H1 (cell line): ENCODE data around the gene USP36. TPM values are rescaled to one million over a fixed set of nuclear protein-coding genes. Genes with fewer than 3 reads are reported as not detected.

Source experiments
- CTCF ChIA-PET: fragments of 300-600 bp; sonication (Branson Sonifier 250); formaldehyde crosslinking; loops from one replicate; lab custom pipeline; 2021; ENCODE audit not compliant: partially characterized antibody; lab: Charles Lee
- POLR2A ChIA-PET: fragments of 300-600 bp; sonication (Branson Sonifier 250); formaldehyde crosslinking; loops from one replicate; lab custom pipeline; 2021; ENCODE audit warnings: inconsistent platforms; ENCODE audit not compliant: partially characterized antibody; lab: Charles Lee
- DNase-seq, 2 experiments: peaks; one replicate each; pipeline versions ENCODE4 v3.0.0 to v3.0.0-alpha.2; 2010 to 2022; ENCODE audit warnings: low spot score in 2 of 2, low read depth in 1 of 2, mixed read lengths in 1 of 2
- FAIRE-seq: peaks from 2 replicates; lab custom pipeline; 2011; peaks lifted over from hg19 to GRCh38; lab: Jason Lieb, UNC
- H2AFZ ChIP-seq: 2 replicates; pipeline ENCODE4 v1.8.1; 2012; ENCODE audit warnings: low read length, inconsistent platforms
- H2AK5ac ChIP-seq: 2 replicates; pipeline ENCODE4 v1.6.1; 2013; ENCODE audit warnings: low read depth, low read length
- H2BK120ac ChIP-seq: replicated peaks from 2 replicates; pipeline ENCODE3; 2013; ENCODE audit warnings: low read depth, low read length, inconsistent platforms
- H2BK12ac ChIP-seq: 2 replicates; pipeline ENCODE4 v1.6.1; 2013; ENCODE audit warnings: low read depth, low read length
- H2BK15ac ChIP-seq: 2 replicates; pipeline ENCODE4 v1.6.1; 2013; ENCODE audit warnings: low read length
- H2BK20ac ChIP-seq: 2 replicates; pipeline ENCODE4 v1.6.1; 2013; ENCODE audit warnings: low read length
- H2BK5ac ChIP-seq: 2 replicates; pipeline ENCODE4 v1.6.1; 2013; ENCODE audit warnings: low read depth, low read length
- H3K14ac ChIP-seq: 2 replicates; pipeline ENCODE4 v1.6.1; 2013; ENCODE audit warnings: inconsistent platforms; ENCODE audit not compliant: insufficient read length
- H3K18ac ChIP-seq: 2 replicates; pipeline ENCODE4 v1.6.1; 2013; ENCODE audit warnings: low read length; ENCODE audit errors: extremely low read depth
- H3K23ac ChIP-seq: 2 replicates; pipeline ENCODE4 v1.6.1; 2013; ENCODE audit warnings: inconsistent platforms; ENCODE audit not compliant: insufficient read length
- H3K23me2 ChIP-seq: 2 replicates; pipeline ENCODE4 v1.6.1; 2013; ENCODE audit warnings: low read depth, low read length
- H3K27ac ChIP-seq: 2 replicates; pipeline ENCODE4 v1.6.1; 2011; ENCODE audit warnings: low read depth, low read length, inconsistent platforms
- H3K27me3 ChIP-seq, 4 experiments: replicated peaks in 1 of 4; 1 replicate in 1 of 4; 2 replicates in 3 of 4; pipeline versions ENCODE4 v1.6.1 to v1.8.1; 2011 to 2013; ENCODE audit warnings: low read length in 3 of 4, mild to moderate bottlenecking in 3 of 4, inconsistent platforms in 2 of 4, mixed read lengths in 2 of 4, moderate library complexity in 1 of 4; ENCODE audit not compliant: control insufficient read depth in 3 of 4, insufficient read depth in 3 of 4; ENCODE audit errors: extremely low read depth in 1 of 4
- H3K36me3 ChIP-seq, 4 experiments: 2 replicates each; pipeline versions ENCODE4 v1.6.1 to v1.8.1; 2011 to 2013; ENCODE audit warnings: mild to moderate bottlenecking in 4 of 4, low read length in 3 of 4, moderate library complexity in 2 of 4, control low read depth in 1 of 4, inconsistent platforms in 1 of 4; ENCODE audit not compliant: insufficient read depth in 4 of 4, control insufficient read depth in 2 of 4
- H3K4ac ChIP-seq: replicated peaks from 2 replicates; pipeline ENCODE3; 2013; ENCODE audit warnings: low read length, low read depth, mixed read lengths, inconsistent platforms; ENCODE audit not compliant: insufficient read length
- H3K4me1 ChIP-seq, 4 experiments: replicated peaks in 1 of 4; 1 replicate in 1 of 4; 2 replicates in 3 of 4; pipeline versions ENCODE4 v1.6.1 to v1.8.1; 2011 to 2013; ENCODE audit warnings: low read length in 3 of 4, inconsistent platforms in 2 of 4, mixed read lengths in 1 of 4; ENCODE audit not compliant: insufficient read depth in 4 of 4, control insufficient read depth in 3 of 4
- H3K4me2 ChIP-seq, 2 experiments: 2 replicates each; pipeline versions ENCODE4 v1.6.1 to v1.8.1; 2011 to 2013; ENCODE audit warnings: low read depth in 2 of 2, low read length in 2 of 2, control low read depth in 1 of 2, inconsistent platforms in 1 of 2, mild to moderate bottlenecking in 1 of 2; ENCODE audit not compliant: insufficient read depth in 1 of 2
- H3K4me3 ChIP-seq, 4 experiments: fragments of 200-600, 300-600 bp in 1 of 4; sonication (generic), shearing (Covaris generic), sonication (Bioruptor Twin) in 1 of 4; 2 replicates each; pipeline versions ENCODE4 v1.5.1 to v1.8.1; 2011 to 2016; ENCODE audit warnings: low read length in 4 of 4, low read depth in 3 of 4, control low read depth in 2 of 4, inconsistent platforms in 2 of 4, mild to moderate bottlenecking in 2 of 4, mixed read lengths in 1 of 4, moderate library complexity in 1 of 4; ENCODE audit not compliant: insufficient read depth in 2 of 4; ENCODE audit errors: extremely low read depth in 1 of 4
- H3K56ac ChIP-seq: replicated peaks from 2 replicates; pipeline ENCODE3; 2013; ENCODE audit warnings: low read depth, mild to moderate bottlenecking, mixed read lengths, low read length, inconsistent platforms; ENCODE audit not compliant: insufficient read length
- H3K79me1 ChIP-seq: 2 replicates; pipeline ENCODE4 v1.6.1; 2013; ENCODE audit warnings: low read depth, low read length, control low read depth
- H3K79me2 ChIP-seq, 2 experiments: 2 replicates each; pipeline versions ENCODE4 v1.6.1 to v1.8.1; 2012 to 2013; ENCODE audit warnings: low read length in 2 of 2, mild to moderate bottlenecking in 2 of 2, inconsistent platforms in 1 of 2; ENCODE audit not compliant: insufficient read depth in 2 of 2, control insufficient read depth in 1 of 2
- H3K9ac ChIP-seq, 4 experiments: replicated peaks in 1 of 4; 1 replicate in 1 of 4; 2 replicates in 3 of 4; pipeline versions ENCODE4 v1.6.1 to v1.8.1; 2011 to 2013; ENCODE audit warnings: low read depth in 3 of 4, low read length in 3 of 4, control low read depth in 2 of 4, mild to moderate bottlenecking in 2 of 4, moderate library complexity in 2 of 4, inconsistent platforms in 1 of 4; ENCODE audit errors: extremely low read depth in 1 of 4
- H3K9me3 ChIP-seq, 2 experiments: 2 replicates each; pipeline versions ENCODE4 v1.6.1 to v1.8.1; 2012 to 2013; ENCODE audit warnings: mild to moderate bottlenecking in 2 of 2, moderate library complexity in 2 of 2, control low read depth in 1 of 2, inconsistent platforms in 1 of 2, low read depth in 1 of 2, low read length in 1 of 2, mixed read lengths in 1 of 2; ENCODE audit not compliant: insufficient read depth in 2 of 2
- H4K20me1 ChIP-seq, 2 experiments: replicated peaks in 1 of 2; 2 replicates each; pipeline versions ENCODE3 to v1.8.1; 2011 to 2013; ENCODE audit warnings: inconsistent platforms in 2 of 2, low read length in 2 of 2, mild to moderate bottlenecking in 1 of 2; ENCODE audit not compliant: insufficient read depth in 2 of 2, control insufficient read depth in 1 of 2
- H4K5ac ChIP-seq: 2 replicates; pipeline ENCODE4 v1.6.1; 2013; ENCODE audit warnings: low read length, low read depth, mixed read lengths, inconsistent platforms; ENCODE audit not compliant: insufficient read length
- H4K8ac ChIP-seq: 2 replicates; pipeline ENCODE4 v1.8.0; 2013; ENCODE audit warnings: mild to moderate bottlenecking, moderate library complexity, low read length, inconsistent platforms; ENCODE audit not compliant: insufficient read depth; ENCODE audit errors: extremely low read depth
- H4K91ac ChIP-seq: replicated peaks from 2 replicates; pipeline ENCODE3; 2013; ENCODE audit warnings: low read length, mixed read lengths, inconsistent platforms; ENCODE audit not compliant: insufficient read length
- CTCF ChIP-seq, 3 experiments: IDR thresholded peaks; 1 replicate in 2 of 3; 2 replicates in 1 of 3; pipeline versions ENCODE4 v1.5.1 to v1.6.1; 2011; ENCODE audit warnings: low read length in 3 of 3, mild to moderate bottlenecking in 3 of 3, inconsistent platforms in 2 of 3, low read depth in 1 of 3, moderate library complexity in 1 of 3; ENCODE audit not compliant: insufficient read depth in 1 of 3; ENCODE audit errors: control extremely low read depth in 1 of 3
- EZH2 ChIP-seq: fragments of 200-600 bp; sonication (generic); IDR thresholded peaks from 2 replicates; pipeline ENCODE4 v1.7.1; 2012; ENCODE audit warnings: low read depth, mild to moderate bottlenecking, moderate library complexity, low read length, inconsistent platforms; ENCODE audit not compliant: severe bottlenecking
- WGBS, 2 experiments: shearing (Covaris generic) in 1 of 2; methylation state at CpG; one replicate each; pipeline versions ENCODE4 v1.1.6 to v1.1.7; 2013 to 2015; ENCODE audit warnings: low lambda C conversion rate in 2 of 2, mixed read lengths in 2 of 2, inconsistent platforms in 1 of 2, low coverage in 1 of 2, missing lambda C conversion rate in 1 of 2; ENCODE audit not compliant: insufficient replicate concordance in 2 of 2, insufficient coverage in 1 of 2, insufficient read length in 1 of 2; ENCODE audit errors: extremely low coverage in 1 of 2, missing lambda C conversion rate in 1 of 2; 5-methylcytosine and 5-hydroxymethylcytosine counted together
- polyA plus RNA-seq, 7 experiments: library from polyadenylated mRNA; depleted of rRNA in 3 of 7; stranded (reverse) in 5 of 7; unstranded in 2 of 7; fragments of >200 nt in 5 of 7; fragments of 200-250 nt in 2 of 7; gene quantifications; 1 replicate in 5 of 7; 2 replicates in 1 of 7; 4 replicates in 1 of 7; pipeline versions ENCODE4 v1.2.1 to v1.2.3, GENCODE V29; 2011 to 2013; ENCODE audit warnings: missing spikeins in 2 of 7, mixed read lengths in 2 of 7
- total RNA-seq: library from RNA; stranded (reverse); fragmentation: NEBNext Ultra II Directional; extraction: Animal tissue kit (Norgen Biotek cat#: 25700); gene quantifications from 2 replicates; pipeline ENCODE4 v1.2.1, GENCODE V29; 2021

Gene USP36
- total and polyA plus RNA-seq, 2 of the 8 experiments (the other 6 are each of a cell fraction or from before 2014, with no cell fraction given), result 40.7 to 67.7 TPM

- no peak overlapping the region for H2AK5ac ChIP-seq
- H2BK120ac ChIP-seq, result no peak overlapping the region
- FAIRE-seq (no peak), DNase-seq (no peak)
- no peak overlapping the region for H3K27ac ChIP-seq
- no peaks in the 10 kb centered on the region for H3K27me3 ChIP-seq
- no peak overlapping the region for H2AFZ ChIP-seq
- no peaks in the 10 kb centered on the region for H3K23me2 ChIP-seq
- H4K8ac ChIP-seq, result peak overlapping the region; percentile 38; the same call in 1 of the 2 replicates
- peaks cover 6 to 13% of the 10 kb centered on the region in 2 experiments for H4K20me1 ChIP-seq
- H3K14ac ChIP-seq, result no peak overlapping the region
- no peaks in the 10 kb centered on the region for H3K9me3 ChIP-seq
- peaks cover 40 to 77% (median 75%) of the 10 kb centered on the region in 4 experiments for H3K36me3 ChIP-seq
- no peak overlapping the region for H3K23ac ChIP-seq
- H3K4ac ChIP-seq, result no peak overlapping the region
- POLR2A ChIA-PET, result no interaction called here
- TF ChIP-seq CTCF (IDR thresholded peaks at IDR 0.05; ENCODE audit: control extremely low read depth in 1 of 3, insufficient read depth in 1 of 3, low read depth in 1 of 3, low read length in 3 of 3), result peak in 1 of 3 experiments; percentile 16; a peak in 1 of 4 replicates
- TF ChIP-seq EZH2, result no peak
- TF ChIP-seq, all 59 proteins: peak for 1
- Histone ChIP-seq H4K5ac (no peak overlapping the region), H2BK12ac (no peak overlapping the region), H4K91ac (no peak overlapping the region), H3K4me3 (no peak overlapping the region), H3K9ac (no peak overlapping the region), H3K4me1 (no peaks in the 10 kb centered on the region), H3K56ac (no peak overlapping the region), H2BK15ac (no peak overlapping the region), H3K4me2 (no peak overlapping the region), H3K79me1 (peaks cover 4% of the 10 kb centered on the region; the same call in 1 of the 2 replicates), H3K79me2 (peaks cover 0 to 9% of the 10 kb centered on the region in 2 experiments; a peak in 1 of 4 replicates), H2BK20ac (no peak overlapping the region), H2BK5ac (no peak overlapping the region), H3K18ac (no peak overlapping the region)
- CTCF ChIA-PET, result interaction anchor here (0.8 to 2.2 kb wide), 4 partner anchors 9 to 24 kb away, joined by 4 to 14 read pairs (median 6); no protein-coding TSS in a partner anchor
- 84% methylated on average over 14 of the region's 14 CpGs; no CpG with 5 or more reads in 1 of the 2 experiments for WGBS, 2 experiments
These were observed 17.1 kb downstream of the USP36 start for GRCh38 chr17:78823282-78824046.
